CD14-positive monocyte (primary cell): Measurements from ENCODE around the gene SYTL3. TPM values are rescaled to one million over a fixed set of nuclear protein-coding genes. Genes with fewer than 3 reads are reported as not detected.

Experiments used
- DNase-seq, 3 donors: peaks; one replicate each; pipeline ENCODE4 v3.0.0-alpha.2; 2011 to 2022
- H2AFZ ChIP-seq: 2 replicates; pipeline ENCODE4 v1.6.0; 2012; ENCODE audit warnings: mild to moderate bottlenecking, low read depth, low read length, inconsistent platforms; ENCODE audit not compliant: insufficient read depth, poor library complexity, severe bottlenecking
- H3K27ac ChIP-seq, 2 donors: 1 replicate in 1 of 2; 2 replicates in 1 of 2; pipeline ENCODE4 v1.5.1; 2012 to 2013; ENCODE audit warnings: low read length in 2 of 2, control low read depth in 1 of 2, inconsistent platforms in 1 of 2, low read depth in 1 of 2, mild to moderate bottlenecking in 1 of 2
- H3K27me3 ChIP-seq, 2 donors: one replicate each; pipeline versions ENCODE4 v1.6.0 to v1.6.1; 2011 to 2013; ENCODE audit warnings: low read length in 2 of 2; ENCODE audit not compliant: control insufficient read depth in 2 of 2, insufficient read depth in 2 of 2
- H3K36me3 ChIP-seq, 2 donors: replicated peaks in 1 of 2; 1 replicate in 1 of 2; 2 replicates in 1 of 2; pipeline versions ENCODE4 v1.5.1 to v1.6.1; 2012 to 2013; ENCODE audit warnings: low read length in 2 of 2, control low read depth in 1 of 2, inconsistent platforms in 1 of 2, mild to moderate bottlenecking in 1 of 2; ENCODE audit not compliant: insufficient read depth in 2 of 2, control insufficient read depth in 1 of 2
- H3K4me1 ChIP-seq, 2 donors: 1 replicate in 1 of 2; 2 replicates in 1 of 2; pipeline versions ENCODE4 v1.5.1 to v1.6.1; 2012 to 2013; ENCODE audit warnings: low read length in 2 of 2, control low read depth in 1 of 2, inconsistent platforms in 1 of 2, mild to moderate bottlenecking in 1 of 2, moderate library complexity in 1 of 2; ENCODE audit not compliant: insufficient read depth in 2 of 2, control insufficient read depth in 1 of 2
- H3K4me2 ChIP-seq: replicated peaks from 2 replicates; pipeline ENCODE3; 2012; ENCODE audit warnings: low read length, moderate library complexity, mild to moderate bottlenecking; ENCODE audit not compliant: poor library complexity, severe bottlenecking; ENCODE audit errors: extremely low read depth
- H3K4me3 ChIP-seq, 3 experiments: fragments of 200-600 bp in 1 of 3; sonication (generic) in 1 of 3; replicated peaks in 1 of 3; 1 replicate in 2 of 3; 2 replicates in 1 of 3; pipeline ENCODE4 v1.5.1; 2011 to 2013; ENCODE audit warnings: low read length in 3 of 3, mild to moderate bottlenecking in 3 of 3, control low read depth in 2 of 3, low read depth in 2 of 3, inconsistent platforms in 1 of 3, moderate library complexity in 1 of 3
- H3K79me2 ChIP-seq: 2 replicates; pipeline ENCODE4 v1.6.0; 2012; ENCODE audit warnings: mild to moderate bottlenecking, control low read depth, inconsistent platforms, low read length, moderate library complexity; ENCODE audit not compliant: insufficient read depth
- H3K9ac ChIP-seq: 2 replicates; pipeline ENCODE4 v1.6.0; 2017; ENCODE audit warnings: low read length, mild to moderate bottlenecking; ENCODE audit not compliant: insufficient read depth, poor library complexity, severe bottlenecking
- H3K9me3 ChIP-seq, 2 donors: replicated peaks in 1 of 2; 1 replicate in 1 of 2; 2 replicates in 1 of 2; pipeline versions ENCODE4 v1.5.1 to v1.6.1; 2012 to 2013; ENCODE audit warnings: low read length in 2 of 2, control low read depth in 1 of 2; ENCODE audit not compliant: control insufficient read depth in 1 of 2, insufficient read depth in 1 of 2
- H4K20me1 ChIP-seq: 2 replicates; pipeline ENCODE4 v1.6.0; 2012; ENCODE audit warnings: mild to moderate bottlenecking, low read length, control low read depth, moderate library complexity; ENCODE audit not compliant: insufficient read depth
- H3K27ac Mint-ChIP-seq, 7 donors: one replicate each; pipeline ENCODE4 v1.8.0; 2020; ENCODE audit warnings: mild to moderate bottlenecking in 7 of 7, mixed read lengths in 7 of 7, moderate library complexity in 6 of 7, inconsistent platforms in 2 of 7
- H3K27me3 Mint-ChIP-seq, 3 donors: one replicate each; pipeline ENCODE4 v1.8.0; 2021 to 2022; ENCODE audit warnings: low read depth in 3 of 3, mild to moderate bottlenecking in 3 of 3, mixed read lengths in 3 of 3, moderate library complexity in 3 of 3, inconsistent platforms in 1 of 3
- H3K36me3 Mint-ChIP-seq, 2 donors: one replicate each; pipeline ENCODE4 v1.8.0; 2020; ENCODE audit warnings: mixed read lengths in 2 of 2, inconsistent platforms in 1 of 2, mild to moderate bottlenecking in 1 of 2
- H3K4me1 Mint-ChIP-seq: one replicate; pipeline ENCODE4 v1.8.0; 2020; ENCODE audit warnings: mild to moderate bottlenecking, mixed read lengths
- H3K4me3 Mint-ChIP-seq, 2 donors: one replicate each; pipeline ENCODE4 v1.8.0; 2020; ENCODE audit warnings: mild to moderate bottlenecking in 2 of 2, mixed read lengths in 2 of 2, moderate library complexity in 1 of 2
- H3K9me3 Mint-ChIP-seq, 7 donors: one replicate each; pipeline ENCODE4 v1.8.0; 2020 to 2022; ENCODE audit warnings: mixed read lengths in 7 of 7, mild to moderate bottlenecking in 6 of 7, moderate library complexity in 6 of 7, inconsistent platforms in 2 of 7
- WGBS: methylation state at CpG from one replicate; pipeline ENCODE4 v1.1.5; 2013; ENCODE audit warnings: missing lambda C conversion rate; ENCODE audit not compliant: insufficient coverage; 5-methylcytosine and 5-hydroxymethylcytosine counted together
- intact Hi-C, 2 donors: fragments of 100-400 bp; cut with micrococcal nuclease; formaldehyde crosslinking; loops; one replicate each; pipeline versions ENCODE4 v1.15.0 to v1.15.1; 2023
- polyA plus RNA-seq, 3 donors: library from polyadenylated mRNA; depleted of rRNA in 1 of 3; unstranded in 2 of 3; stranded (reverse) in 1 of 3; fragments of 300-500 nt in 2 of 3; fragments of >200 nt in 1 of 3; fragmentation: Illumina TruSeq in 2 of 3; gene quantifications; 1 replicate in 2 of 3; 2 replicates in 1 of 3; pipeline ENCODE4 v1.2.3, GENCODE V29; 2012 to 2021
- TF ChIP-seq, protein P1 (sequence below): fragments of 200-600 bp; IDR thresholded peaks from one replicate; pipeline ENCODE4 v1.8.0; 2022; ENCODE audit warnings: antibody characterized with exemption, mild to moderate bottlenecking

The SYTL3 gene
- polyA plus RNA-seq, 3 donors = 14.6 to 18.7 (median 14.8) TPM

DNA sequence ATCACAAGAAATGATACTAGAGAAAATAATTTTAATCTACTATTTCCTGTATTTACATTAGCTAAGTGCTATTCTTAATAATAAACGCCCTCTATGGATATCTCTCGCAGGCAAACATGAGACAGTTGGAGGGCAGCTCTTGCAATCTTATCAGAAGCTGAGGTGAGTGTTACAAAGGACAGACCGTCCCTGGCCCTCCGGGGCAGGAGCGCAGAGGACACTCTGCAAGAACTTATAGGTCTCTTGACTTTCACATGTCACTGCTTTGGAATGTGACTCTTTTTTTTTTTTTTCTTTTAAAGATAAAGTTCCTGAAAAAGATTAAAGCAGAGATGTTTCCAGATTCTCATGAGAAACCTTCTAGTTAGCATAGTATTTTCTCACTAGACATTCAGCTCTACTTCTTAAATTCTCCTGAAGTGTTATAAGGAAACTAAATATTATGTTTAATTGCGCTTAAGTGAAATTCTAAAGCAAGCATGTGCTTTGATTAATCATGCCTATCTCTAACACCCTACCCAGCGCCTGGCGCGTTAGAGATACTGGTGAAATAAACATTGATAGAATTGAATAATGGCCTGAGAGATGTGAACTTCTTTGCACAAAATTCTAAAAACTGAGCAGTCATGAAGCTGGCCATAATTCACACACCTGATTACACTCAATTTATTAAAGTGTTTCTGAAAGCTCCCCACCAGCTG is 57.4 kb downstream of the SYTL3 start:
- TF ChIP-seq, protein P1, sequence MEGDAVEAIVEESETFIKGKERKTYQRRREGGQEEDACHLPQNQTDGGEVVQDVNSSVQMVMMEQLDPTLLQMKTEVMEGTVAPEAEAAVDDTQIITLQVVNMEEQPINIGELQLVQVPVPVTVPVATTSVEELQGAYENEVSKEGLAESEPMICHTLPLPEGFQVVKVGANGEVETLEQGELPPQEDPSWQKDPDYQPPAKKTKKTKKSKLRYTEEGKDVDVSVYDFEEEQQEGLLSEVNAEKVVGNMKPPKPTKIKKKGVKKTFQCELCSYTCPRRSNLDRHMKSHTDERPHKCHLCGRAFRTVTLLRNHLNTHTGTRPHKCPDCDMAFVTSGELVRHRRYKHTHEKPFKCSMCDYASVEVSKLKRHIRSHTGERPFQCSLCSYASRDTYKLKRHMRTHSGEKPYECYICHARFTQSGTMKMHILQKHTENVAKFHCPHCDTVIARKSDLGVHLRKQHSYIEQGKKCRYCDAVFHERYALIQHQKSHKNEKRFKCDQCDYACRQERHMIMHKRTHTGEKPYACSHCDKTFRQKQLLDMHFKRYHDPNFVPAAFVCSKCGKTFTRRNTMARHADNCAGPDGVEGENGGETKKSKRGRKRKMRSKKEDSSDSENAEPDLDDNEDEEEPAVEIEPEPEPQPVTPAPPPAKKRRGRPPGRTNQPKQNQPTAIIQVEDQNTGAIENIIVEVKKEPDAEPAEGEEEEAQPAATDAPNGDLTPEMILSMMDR = no peak
- H3K9me3 ChIP-seq = no peaks in the 10 kb centered on the region
- DNase-seq = no peak
- Mint-ChIP-seq H3K36me3 (peaks cover 35 to 46% of the 10 kb centered on the region in 2 donors), H3K27me3 (peaks cover 0 to 3% (median 0%) of the 10 kb centered on the region in 3 donors), H3K9me3 (no peaks in the 10 kb centered on the region), H3K4me1 (peaks cover 18% of the 10 kb centered on the region), H3K27ac (no peak overlapping the region), H3K4me3 (no peak overlapping the region)
- H2AFZ ChIP-seq = no peak overlapping the region
- no peaks in the 10 kb centered on the region for H3K79me2 ChIP-seq
- H3K27me3 ChIP-seq = no peaks in the 10 kb centered on the region
- H4K20me1 ChIP-seq = peaks cover 15% of the 10 kb centered on the region
- intact Hi-C loops = loop anchor here (5.0 to 10.0 kb wide), 3 partner anchors 40 to 428 kb away; no protein-coding TSS in a partner anchor
- H3K4me3 ChIP-seq = no peak overlapping the region
- peaks cover 9 to 10% of the 10 kb centered on the region in 2 donors for H3K4me1 ChIP-seq
- H3K27ac ChIP-seq = no peak overlapping the region
- no peak overlapping the region for H3K4me2 ChIP-seq
- no peak overlapping the region for H3K9ac ChIP-seq
- 89% methylated on average over 5 of the region's 9 CpGs for WGBS
- peaks cover 0 to 35% of the 10 kb centered on the region in 2 donors for H3K36me3 ChIP-seq

DNA sequence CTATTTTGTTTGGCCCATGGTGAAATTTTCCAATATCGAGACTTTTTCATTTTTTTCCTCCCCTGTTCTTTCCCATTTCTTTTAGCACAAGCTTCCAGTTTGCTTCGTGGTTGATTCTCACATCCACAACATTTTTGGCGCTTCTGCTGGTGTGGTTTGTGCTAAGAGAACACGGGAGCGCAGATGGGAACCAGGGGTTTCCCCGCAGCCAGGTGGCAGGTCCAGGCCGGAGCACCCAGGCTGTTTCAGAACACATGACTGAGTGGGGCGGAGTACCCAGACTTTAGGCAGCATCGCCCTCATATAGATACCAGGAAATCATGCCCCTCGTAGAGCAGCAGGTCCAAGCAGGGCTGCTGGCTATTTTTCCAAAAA is 58.0 kb downstream of the SYTL3 start:
- Histone ChIP-seq H3K4me2 (no peak overlapping the region), H3K4me1 (peaks cover 9 to 10% of the 10 kb centered on the region in 2 donors), H3K9me3 (no peaks in the 10 kb centered on the region), H2AFZ (no peak overlapping the region), H3K9ac (no peak overlapping the region), H4K20me1 (peaks cover 15% of the 10 kb centered on the region), H3K4me3 (no peak overlapping the region), H3K36me3 (peaks cover 0 to 35% of the 10 kb centered on the region in 2 donors), H3K27ac (no peak overlapping the region), H3K27me3 (no peaks in the 10 kb centered on the region), H3K79me2 (no peaks in the 10 kb centered on the region)
- H3K4me1 Mint-ChIP-seq = peaks cover 18% of the 10 kb centered on the region
- intact Hi-C loops = loop anchor here (5.0 to 10.0 kb wide), 3 partner anchors 39 to 427 kb away; no protein-coding TSS in a partner anchor
- 83% methylated on average over 7 of the region's 10 CpGs for WGBS
- TF ChIP-seq, protein P1 = no peak
- peaks cover 35 to 46% of the 10 kb centered on the region in 2 donors for H3K36me3 Mint-ChIP-seq
- no peak overlapping the region for H3K4me3 Mint-ChIP-seq
- peaks cover 0 to 3% (median 0%) of the 10 kb centered on the region in 3 donors for H3K27me3 Mint-ChIP-seq
- DNase-seq = no peak
- no peaks in the 10 kb centered on the region for H3K9me3 Mint-ChIP-seq
- no peak overlapping the region for H3K27ac Mint-ChIP-seq
